HG03064 (cell line): ENCODE data around the gene ERMARD.

Experiments used
- ATAC-seq: cut with Tn5 transposase; IDR thresholded peaks from one replicate; pipeline ENCODE4 v1.9.1; 2021; ENCODE audit warnings: low read depth; ENCODE audit not compliant: unreplicated experiment

ERMARD gene

DNA sequence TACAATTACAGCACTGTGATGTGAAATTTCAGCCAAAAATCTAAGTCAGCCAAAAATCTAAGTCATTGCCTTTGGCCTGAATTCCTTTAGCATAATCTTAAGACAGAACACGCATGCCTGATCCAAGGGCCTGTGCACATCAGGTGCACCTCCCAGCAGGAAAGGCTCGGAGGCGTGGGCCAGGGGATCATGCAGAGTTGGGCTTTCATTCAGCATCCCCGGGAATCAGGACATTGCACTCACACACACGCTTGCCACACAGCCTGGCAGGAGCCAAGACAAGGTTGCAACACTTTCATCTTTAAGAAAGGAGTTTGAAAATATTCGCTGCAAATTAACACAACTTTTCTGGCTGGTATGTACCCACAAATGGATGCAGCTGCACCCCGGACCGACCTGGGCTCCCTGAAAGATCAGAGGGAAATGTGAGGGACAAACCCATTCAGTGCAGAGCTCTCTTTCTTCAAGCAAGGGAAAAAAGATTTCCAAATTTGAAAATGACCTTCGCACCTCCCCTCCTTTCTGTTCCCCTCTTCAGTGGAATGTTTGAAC lies 48.8 kb downstream of the ERMARD start:
- ATAC-seq = no peak

DNA sequence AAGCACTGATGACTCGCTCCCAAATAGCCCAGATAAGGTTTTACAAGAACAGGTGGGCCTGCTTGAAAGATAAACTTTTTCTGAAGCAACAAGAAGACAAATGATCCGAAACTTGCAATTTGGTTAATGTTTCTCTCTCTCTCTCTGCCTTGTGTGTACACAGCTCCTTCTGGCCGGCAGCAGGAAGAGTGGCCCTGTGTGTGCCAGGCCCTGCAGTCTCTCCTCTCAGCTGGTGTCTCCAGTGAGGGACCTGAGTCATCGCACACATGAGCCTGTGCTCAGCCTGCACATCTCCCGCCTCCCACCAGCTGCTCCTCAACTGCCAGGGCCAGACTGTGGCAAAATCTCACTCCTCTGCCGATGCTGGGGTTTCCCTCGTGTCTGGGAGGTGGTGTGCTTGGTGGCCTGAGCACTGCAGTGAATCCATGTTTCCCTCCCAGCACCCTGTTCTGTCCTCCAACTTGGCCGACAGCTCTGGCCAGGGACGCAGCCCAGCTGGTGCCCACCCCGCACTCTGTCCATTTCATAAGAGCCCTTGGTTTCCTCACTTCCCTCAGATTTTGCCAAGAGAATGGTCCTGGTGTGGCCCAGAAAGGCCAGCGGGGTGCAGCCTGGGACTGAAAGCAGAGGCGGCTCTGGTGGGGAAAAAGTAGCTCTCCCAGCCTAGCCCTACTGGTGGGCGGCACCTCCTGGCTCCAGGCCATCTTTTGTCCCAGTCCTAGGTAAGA lies 49.4 kb downstream of the ERMARD start:
- no peak for ATAC-seq

DNA sequence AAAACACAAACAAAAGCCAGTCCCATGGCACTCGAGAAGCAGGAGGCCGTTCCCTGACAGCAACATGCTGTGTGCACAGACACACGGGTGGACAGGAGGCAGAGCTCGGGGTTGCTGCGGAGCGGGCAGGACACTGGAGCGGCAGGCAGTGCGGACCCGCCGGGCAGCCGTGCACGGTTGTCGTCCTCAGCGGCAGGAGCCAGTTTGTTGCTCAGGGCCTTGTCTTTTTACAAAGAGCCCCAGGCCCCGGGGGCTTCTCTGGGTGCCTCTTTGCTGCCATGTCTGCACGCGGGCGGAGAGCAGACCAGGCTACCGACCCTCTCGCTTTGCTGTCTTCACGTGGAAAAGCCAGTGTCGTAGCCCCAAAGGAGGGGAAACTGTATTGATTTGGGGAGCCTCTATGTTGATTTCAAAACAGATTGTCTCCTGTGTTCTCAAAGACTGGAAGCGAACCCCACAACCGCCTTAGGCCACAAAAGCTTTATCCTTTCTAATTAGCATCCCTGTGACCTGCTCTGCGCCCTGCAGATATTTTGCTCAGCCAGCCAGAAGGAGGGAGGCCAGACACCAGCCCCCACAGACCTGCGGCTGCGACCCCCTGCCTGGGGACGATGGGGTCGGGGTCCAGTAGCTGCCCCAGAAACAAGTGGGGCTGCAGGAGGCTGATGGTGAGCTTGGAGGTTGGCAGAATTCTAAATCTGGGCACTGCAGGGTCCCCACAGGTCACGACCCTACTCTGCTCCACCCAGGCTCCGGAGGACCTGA lies 50.2 kb downstream of the ERMARD start:
- ATAC-seq = no peak

DNA sequence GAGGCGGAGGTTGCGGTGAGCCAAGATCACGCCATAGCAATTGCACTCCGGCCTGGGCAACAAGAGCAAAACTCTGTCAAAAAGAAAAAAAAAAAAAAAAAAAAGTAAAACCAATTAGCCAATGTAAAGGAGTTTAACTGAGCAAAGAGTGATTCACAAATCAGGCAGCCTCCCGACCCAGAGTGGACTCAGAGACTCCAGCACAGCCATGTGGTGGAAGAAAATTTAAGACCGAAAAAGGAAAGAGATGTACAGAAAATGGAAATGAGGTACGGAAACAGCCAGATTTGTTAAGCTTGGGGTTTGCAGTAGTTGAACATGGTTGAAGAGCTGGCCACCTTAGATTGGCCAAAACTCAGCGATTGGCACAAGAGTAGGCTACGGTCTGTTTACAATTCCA lies 51.4 kb downstream of the ERMARD start:
- ATAC-seq = no peak

DNA sequence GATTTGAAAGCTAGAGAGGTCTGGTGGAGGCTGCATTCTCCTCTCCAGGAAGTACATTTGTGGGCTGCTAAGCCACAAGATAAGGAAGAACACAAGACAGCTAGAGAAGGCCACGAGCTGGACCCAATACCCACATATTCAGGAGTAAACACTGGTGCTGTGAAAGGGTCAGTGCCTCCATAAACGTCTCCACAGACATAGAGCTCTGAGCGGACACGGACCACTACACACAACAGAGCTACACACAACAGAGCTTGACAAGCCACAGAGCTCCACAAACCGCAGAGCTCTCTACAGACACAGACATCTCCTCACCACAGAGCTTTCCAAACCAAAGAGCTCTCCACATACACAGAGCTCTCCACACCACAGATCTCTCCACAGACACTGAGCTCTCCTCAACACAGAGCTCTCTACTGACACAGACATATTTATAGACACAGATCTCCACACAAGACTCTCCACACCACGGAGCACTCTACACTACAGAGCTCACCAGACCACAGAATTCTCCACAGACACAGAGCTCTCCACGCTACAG lies 51.9 kb downstream of the ERMARD start:
- ATAC-seq = no peak

DNA sequence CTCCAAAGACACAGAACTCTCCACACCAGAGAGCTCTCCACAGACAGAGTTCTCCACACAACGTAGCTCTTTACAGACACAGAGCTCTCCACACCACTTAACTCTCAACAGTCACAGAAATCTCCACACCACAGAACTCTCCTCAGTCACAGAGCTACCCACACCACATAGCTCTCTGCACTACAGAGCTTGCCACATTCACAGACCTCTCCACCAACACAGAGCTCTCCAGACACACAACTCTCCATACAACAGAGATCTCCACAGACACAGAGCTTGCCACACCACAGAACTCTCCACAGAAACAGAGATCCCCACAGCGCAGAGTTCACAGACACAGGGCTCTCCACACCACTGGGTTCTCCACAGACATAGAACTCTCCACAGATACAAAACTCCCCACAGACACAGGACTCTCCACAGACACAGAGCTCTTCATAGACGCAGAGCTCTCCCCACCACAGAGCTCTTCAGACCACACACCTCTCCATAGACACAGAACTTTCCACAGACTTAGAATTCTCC lies 52.5 kb downstream of the ERMARD start:
- no peak for ATAC-seq

DNA sequence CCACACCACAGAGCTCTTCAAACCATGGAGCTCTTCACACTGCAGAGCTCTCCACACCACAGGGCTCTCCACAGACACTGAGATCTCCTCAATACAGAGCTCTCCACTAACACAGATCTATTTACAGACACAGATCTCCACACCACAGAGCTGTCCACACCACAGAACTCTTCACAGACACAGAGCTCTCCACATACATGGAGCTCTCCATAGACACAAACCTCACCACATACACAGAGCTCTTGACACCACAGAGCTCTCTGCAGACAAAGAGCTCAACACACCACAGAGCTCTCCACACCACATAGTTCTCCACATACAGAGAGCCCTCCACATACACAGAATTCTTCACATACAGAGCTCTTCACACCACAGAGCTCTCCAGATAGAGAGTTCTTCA lies 53.0 kb downstream of the ERMARD start:
- no peak for ATAC-seq

DNA sequence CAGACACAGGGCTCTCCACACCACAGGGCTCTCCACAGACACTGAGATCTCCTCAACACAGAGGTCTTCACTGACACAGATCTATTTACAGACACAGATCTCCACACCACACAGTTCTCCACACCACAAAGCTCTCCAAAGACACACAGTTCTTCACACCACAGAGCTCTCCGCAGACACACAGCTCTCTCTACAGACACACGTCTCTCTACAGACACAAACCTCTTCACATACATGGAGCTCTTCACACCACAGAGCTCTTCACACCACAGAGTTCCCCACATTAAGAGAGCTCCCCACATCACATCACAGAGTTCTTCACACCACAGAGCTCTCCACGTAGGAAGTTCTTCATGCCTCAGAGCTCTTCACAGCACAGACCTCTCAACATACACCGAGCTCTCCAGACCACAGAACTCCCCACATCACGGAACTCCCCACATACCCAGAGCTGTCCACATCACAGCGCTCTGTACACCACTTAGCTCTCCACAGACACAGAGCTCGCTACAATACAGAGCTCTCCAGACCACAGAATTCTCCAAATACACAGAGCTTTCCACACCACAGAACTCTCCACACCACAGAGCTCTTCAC lies 53.9 kb downstream of the ERMARD start:
- no peak for ATAC-seq

DNA sequence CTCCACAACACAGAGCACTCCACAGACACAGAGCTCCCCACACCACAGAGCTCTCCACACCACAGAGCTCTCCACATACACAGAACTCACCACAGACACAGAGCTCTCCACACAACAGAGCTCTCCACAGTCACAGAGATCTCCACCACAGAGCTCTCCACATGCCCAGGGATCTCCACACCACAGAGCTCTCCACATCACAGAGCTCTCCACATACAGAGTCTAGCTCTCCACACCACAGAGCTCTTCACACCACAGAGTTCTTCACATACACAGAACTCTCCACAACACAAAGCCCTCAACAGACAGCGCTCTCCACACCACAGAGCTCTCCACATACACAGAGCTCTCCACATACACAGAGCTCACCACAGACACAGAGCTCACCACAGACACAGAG lies 55.3 kb downstream of the ERMARD start:
- no peak for ATAC-seq

DNA sequence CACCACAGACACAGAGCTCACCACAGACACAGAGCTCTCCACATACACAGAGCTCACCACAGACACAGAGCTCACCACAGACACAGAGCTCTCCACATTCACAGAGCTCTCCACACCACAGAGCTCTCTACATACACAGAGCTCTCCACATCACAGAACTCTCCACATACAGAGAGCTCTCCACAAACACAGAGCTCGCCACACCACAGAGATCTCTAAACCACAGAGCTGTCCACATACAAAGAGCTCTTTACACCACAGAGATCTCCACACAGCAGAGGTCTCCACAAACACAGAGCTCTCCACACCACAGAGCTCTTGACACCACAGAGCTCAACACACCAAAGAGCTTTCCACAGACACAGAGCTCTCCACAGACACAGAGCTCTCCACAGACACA lies 55.8 kb downstream of the ERMARD start:
- ATAC-seq = no peak

DNA sequence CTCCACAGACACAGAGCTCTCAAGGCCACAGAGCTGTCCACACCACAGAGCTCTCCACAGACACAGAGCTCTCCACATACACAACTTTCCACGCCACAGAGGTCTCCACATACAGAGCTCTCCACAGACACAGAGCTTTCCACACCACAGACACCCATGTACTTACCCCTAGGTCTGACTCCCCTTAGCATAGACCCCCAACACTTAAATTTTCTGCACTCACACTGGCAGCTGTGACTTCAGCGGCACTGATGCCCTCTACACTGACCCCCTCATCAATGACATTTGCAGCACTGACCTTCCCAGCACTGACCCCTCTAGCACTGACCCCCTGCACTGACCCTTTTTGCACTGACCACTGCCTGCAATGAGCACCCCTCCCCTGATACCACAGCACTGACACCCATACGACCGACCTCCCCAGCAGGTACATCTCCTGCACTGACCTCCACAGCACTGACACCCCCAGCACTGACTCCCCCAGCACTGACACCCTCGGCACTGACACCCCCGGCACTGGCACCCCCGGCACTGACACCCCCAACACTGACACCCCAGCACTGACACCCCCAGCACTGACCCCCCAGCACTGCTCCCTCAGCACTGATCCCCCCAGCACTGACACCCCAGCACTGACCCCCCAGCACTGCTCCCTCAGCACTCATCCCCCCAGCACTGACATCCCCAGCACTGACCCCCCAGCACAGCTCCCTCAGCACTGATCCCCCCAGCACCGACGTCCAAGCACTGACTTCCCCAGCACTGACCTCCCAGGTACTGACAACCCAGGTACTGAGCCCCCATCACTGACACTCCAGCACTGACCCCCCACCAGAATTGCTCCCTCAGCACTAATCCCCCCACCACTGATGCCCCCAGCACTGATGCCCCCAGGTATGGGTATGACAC lies 56.5 kb downstream of the ERMARD start:
- ATAC-seq = no peak

DNA sequence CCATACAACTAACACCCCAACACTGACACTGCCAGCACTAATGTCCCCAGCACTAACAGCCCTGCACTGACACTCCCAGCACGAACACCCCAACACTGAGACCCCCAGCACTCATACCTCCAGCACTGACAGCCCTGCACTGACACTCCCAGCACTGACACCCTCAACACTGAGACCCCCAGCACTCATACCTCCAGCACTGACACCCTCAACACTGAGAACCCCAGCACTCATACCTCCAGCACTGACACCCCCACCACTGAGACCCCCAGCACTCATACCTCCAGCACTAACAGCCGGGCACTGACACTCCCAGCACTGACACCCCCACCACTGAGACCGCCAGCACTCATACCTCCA lies 57.2 kb downstream of the ERMARD start:
- ATAC-seq = no peak

DNA sequence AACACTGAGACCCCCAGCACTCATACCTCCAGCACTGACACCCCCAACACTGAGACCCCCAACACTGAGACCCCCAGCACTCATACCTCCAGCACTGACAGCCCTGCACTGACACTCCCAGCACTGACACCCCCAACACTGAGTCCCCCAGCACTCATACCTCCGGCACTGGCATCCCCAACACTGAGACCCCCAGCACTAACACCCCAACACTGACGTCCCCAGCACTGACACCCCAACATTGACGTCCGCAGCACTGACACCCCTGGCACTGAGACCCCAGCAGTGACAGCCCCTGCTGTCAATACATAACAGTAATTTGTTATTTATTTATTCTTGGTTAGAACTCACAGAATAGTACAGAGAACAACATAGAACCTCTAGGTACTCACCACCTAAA lies 58.0 kb downstream of the ERMARD start:
- ATAC-seq = no peak

DNA sequence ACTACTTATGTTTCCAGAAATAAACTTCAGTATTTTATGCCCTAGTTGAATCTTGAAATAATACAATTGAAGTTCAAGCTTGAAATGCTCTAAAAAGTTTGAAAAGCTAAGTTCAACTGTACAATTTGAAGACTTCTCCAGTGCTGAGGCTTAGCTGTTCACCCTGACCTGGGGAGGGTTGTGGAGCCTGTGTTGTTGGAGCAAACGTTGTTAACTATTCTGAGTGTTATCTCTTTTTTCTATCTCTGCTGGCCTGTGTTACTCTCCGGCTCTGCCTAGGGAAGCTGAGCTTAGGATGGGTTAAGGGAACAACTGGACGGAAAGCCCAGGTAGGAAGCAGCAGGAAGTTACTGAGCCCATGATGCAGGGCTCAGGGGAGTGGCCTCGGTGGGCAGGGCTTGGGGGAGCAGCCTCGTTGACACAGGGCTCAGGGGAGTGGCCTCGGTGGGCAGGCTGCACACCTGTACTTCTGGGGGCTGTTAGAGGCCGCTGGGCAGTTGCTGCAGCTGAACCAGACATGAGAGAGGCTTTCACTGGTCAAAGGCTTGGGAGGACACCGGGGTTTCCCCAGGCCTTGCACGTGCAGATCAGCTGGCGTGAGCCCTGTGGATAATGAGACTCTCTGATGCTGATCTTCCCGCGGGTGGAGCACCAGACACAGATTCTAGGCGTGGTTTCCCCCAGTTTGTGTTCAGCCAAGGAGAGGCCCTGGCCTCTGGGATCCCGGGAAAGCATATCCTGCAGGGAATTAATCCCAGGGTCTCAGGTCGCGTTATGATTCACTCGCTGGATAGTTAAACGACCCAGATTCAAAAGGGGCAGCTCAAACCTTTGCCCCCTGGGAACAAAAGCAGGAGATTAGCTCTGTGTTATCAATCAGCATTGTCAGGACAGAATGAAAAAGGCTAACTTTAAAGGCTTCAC lies 58.9 kb downstream of the ERMARD start:
- no peak for ATAC-seq

DNA sequence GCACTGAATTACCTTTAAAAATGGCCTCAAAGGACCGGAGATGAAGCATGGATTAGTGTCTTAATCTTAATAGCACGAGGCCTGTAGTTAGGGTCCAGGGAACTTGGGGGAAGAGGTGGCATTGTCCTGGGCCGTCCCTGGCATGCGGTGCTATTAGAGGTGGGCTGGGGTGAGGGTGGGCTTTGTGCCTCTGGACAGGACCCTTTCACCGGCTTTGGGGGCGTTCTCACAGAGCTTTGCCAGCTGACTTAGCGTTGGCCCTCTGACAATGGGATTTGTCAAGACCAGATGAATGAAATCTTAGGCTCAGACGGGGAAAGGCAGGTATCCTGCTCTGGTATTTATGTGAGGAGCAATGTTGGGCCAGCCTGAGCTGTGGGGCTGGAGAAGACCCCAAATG lies 59.6 kb downstream of the ERMARD start:
- ATAC-seq = no peak

DNA sequence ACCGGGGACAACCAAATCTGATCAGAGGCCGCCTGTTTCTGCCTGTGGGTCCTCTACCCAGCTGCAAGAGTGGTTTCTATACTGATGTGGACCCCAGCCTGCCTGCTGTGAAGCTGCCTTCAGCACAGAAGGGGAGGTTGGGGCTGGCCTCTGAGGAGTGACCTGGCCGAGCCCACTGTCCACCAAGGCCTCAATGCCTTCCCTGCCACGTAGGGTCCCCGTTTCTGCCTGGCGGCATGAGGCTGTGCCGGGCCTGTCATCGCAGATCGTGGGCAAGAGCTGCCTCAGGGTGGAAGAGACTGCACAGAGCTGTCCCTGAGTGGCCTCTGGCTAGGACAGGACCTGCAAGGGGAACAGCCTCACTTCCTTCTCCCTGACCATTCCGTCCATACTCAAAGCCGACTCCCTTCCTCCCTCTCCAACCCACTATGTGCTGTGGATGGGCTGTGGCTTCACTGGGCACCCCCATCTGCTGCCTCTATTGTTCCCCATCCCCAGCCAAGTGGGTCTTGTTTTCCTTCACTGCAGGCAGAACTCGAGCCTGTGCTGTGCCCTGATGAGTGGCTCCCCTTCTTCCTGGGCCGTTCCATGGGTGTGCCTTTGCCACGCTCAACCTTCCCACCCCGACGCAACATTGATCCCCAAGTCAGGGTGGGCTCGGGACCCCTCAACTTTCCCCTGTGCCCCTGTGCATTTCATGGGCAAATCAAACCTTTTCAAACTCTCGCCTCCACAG lies 60.3 kb downstream of the ERMARD start:
- ATAC-seq = no peak

DNA sequence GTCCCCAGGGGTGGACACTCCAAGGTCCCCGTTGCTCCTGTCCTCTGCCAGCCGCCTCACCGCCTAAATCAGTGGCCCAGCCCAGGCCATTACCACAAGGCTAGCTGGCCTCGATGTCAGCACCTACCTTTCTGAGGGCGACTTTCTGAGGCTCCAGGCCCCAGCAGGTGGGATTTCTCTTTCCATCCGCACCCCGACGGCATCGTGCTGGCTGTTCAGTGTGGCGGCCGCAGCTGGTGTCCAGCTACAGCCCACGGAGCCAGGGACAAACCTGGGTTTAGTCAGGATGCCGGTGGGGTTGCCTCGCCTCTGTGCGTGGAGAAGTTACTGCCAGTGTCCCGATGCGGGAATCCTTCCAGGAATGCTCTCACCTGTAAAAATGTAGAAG lies 60.8 kb downstream of the ERMARD start:
- no peak for ATAC-seq

DNA sequence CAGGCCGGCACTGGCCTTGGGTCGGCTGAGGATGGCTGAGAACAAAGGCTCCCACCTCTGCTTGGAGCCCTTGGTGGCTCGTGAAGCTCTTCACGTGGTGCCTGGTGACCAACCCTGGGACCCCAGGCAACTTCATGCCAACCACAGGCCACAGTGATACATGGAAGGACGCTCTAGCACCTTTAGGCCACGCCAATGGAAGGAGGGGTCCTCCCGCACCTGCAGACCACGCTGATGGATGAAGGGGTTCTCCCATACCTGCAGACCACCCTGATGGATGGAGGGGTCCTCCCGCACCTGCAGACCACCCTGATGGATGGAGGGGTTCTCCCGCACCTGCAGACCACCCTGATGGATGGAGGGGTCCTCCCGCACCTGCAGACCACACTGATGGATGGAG lies 62.5 kb downstream of the ERMARD start:
- no peak for ATAC-seq
